ELR (cell line): Measurements from ENCODE around the gene CDKN1A.

Source experiments
- DNase-seq: peaks from one replicate; pipeline ENCODE4 v3.0.0-alpha.2; 2015; ENCODE audit warnings: low read depth

CDKN1A gene

GRCh38 chr6:36677753-36678487 lies 594 bp upstream of the CDKN1A start:
- DNase-seq: no peak

DNA sequence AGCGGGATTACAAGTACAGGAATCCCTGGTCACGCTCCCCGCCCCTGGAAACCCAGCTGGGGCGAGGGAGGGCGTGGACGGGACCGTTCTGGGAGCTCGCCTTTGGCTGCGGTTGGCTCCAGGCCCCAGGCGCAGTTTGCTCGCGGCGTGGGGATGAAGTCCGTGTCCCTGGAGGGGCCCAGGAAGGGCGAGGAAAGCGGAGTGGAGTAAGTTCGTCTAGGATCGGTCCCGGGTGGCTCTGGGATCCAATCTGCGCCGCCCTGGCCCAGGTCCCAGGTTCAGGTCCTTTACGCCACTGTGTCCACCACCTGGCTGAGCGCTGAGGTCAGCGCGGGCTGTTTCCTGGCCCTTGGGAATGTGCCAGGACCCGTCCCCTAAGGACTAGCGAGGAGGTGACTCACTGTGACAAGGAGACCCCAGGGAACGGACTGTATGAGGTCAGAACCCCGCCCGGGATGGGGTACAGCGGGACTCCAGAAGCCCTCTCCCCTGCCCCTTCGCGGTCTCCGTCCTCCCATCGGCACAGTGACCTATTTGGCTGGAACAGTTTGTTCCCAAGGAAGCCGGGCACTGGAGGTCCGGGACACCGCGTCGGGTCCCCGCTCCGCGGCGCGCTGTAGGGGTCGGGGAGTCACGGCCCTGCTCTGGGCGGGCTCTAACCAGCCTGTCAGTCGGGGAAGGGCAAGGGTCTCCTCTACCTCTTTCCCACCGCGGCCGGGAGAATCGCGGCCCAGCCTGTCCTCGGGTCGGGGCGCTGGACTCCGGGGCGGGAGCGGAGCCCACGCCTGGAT lies 724 bp downstream of the CDKN1A start:
- DNase-seq: peak; percentile 79

DNA sequence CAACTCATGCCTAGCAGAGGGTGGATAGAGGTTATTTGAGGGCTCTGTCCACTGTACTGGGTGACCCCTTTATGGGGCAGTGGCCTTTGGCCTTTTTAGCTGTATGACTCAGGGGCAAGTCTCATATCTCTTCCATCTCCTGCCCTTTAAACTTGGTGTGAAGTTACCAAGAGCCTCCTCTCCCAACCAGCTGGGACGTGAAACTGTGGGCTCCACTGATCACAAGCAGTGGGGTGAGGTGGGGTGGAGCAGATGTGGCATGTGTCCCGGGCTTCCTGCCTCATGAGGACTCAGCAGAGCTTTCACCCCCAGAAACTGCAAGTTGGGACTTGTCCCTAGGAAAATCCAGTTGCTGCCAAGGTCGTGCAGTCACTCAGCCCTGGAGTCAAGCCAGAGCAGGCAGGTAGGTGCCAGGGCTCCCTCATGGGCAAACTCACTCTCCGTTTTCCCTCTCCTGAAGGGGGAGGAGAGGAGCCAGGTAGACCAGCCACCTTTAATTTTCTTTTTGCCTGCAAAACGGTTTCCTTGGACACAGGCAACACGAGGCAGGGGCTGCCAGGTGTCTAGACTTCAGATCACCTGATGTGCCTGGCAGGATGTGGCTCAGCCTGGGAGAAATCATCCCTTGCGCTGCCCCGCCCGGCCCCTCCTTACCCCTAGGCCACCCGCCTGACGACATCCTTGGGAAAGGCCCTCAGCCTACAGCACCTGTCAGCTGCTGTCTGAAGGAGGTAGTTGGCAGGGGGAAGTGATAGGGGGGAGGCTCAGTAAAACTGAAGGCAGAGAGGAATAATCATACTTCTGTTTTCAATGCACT lies 4.0 kb downstream of the CDKN1A start:
- peak; percentile 20 for DNase-seq

DNA sequence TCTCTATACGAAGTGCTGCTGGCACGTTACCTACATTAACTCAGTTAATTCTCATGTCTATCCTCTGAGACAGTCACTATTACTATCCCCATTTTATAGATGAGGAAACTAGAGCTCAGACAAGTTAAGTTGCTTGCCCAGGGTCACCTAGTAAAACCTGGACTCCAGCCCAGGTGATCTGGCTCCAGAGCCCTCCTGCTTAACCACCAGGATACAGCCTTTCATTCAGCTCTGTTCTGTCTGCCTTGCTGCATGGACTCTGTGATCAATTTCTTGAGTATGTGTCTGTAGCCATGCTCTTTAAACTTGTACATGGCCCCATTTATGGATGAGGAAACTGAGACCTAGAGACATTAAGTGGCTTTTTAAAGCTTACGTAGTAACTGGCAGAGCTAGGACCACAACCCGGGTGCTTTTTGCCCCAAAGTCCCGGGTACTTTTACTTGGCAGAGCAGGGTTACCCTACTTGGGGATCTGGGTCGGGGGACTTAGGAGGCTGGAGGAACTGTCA lies 4.7 kb downstream of the CDKN1A start:
- no peak for DNase-seq

GRCh38 chr6:36683656-36684446 lies 5.3 kb downstream of the CDKN1A start:
- DNase-seq: no peak

DNA sequence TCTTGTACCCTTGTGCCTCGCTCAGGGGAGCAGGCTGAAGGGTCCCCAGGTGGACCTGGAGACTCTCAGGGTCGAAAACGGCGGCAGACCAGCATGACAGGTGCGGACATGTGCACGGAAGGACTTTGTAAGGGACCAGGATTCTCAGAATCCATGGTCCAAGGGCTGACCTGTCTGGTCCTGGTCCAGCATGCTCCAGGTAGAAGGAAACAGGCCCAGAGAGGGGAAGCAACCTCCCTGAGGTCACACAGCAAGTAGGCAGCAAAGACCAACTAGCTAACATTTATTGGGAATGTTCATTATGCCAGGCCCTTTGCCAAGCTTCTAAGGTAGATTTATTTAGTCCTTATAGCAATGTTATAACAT lies 5.9 kb downstream of the CDKN1A start:
- DNase-seq: no peak

DNA sequence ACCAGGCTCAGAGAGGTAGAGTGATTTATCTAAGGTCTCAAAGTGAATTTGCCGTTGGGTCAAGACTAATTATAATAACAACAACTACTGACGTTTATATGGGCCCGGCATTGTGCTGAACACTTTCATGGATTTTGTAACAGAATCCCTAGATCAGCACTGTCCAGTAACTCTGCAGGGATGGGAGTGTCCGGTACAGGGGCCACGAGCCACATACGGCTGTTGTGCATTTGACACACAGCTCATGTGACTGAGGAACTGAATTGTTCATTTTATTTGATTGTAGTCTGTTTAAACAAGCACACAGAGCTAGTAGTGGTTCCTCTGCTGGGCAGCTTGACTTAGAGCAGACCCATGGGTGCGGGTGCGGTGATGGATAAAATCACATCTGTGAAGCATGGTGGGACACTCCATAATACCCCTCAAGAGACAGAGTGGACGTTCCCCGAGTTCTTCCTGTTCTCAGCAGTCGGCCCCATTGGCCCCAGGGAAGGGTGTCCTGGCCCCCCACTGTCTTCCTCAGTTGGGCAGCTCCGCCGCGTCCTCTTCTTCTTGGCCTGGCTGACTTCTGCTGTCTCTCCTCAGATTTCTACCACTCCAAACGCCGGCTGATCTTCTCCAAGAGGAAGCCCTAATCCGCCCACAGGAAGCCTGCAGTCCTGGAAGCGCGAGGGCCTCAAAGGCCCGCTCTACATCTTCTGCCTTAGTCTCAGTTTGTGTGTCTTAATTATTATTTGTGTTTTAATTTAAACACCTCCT lies 6.8 kb downstream of the CDKN1A start:
- no peak for DNase-seq

DNA sequence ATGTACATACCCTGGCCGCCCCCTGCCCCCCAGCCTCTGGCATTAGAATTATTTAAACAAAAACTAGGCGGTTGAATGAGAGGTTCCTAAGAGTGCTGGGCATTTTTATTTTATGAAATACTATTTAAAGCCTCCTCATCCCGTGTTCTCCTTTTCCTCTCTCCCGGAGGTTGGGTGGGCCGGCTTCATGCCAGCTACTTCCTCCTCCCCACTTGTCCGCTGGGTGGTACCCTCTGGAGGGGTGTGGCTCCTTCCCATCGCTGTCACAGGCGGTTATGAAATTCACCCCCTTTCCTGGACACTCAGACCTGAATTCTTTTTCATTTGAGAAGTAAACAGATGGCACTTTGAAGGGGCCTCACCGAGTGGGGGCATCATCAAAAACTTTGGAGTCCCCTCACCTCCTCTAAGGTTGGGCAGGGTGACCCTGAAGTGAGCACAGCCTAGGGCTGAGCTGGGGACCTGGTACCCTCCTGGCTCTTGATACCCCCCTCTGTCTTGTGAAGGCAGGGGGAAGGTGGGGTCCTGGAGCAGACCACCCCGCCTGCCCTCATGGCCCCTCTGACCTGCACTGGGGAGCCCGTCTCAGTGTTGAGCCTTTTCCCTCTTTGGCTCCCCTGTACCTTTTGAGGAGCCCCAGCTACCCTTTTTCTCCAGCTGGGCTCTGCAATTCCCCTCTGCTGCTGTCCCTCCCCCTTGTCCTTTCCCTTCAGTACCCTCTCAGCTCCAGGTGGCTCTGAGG lies 7.6 kb downstream of the CDKN1A start:
- no peak for DNase-seq

DNA sequence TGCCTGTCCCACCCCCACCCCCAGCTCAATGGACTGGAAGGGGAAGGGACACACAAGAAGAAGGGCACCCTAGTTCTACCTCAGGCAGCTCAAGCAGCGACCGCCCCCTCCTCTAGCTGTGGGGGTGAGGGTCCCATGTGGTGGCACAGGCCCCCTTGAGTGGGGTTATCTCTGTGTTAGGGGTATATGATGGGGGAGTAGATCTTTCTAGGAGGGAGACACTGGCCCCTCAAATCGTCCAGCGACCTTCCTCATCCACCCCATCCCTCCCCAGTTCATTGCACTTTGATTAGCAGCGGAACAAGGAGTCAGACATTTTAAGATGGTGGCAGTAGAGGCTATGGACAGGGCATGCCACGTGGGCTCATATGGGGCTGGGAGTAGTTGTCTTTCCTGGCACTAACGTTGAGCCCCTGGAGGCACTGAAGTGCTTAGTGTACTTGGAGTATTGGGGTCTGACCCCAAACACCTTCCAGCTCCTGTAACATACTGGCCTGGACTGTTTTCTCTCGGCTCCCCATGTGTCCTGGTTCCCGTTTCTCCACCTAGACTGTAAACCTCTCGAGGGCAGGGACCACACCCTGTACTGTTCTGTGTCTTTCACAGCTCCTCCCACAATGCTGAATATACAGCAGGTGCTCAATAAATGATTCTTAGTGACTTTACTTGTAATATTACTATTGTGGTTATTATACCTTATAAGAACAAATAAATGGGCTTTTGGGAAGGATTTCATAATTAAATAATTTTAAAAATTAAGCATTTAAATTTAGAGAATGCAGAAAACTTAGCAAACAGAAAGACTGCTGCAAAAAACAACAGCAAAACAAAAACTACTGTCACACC lies 8.4 kb downstream of the CDKN1A start:
- DNase-seq: no peak

DNA sequence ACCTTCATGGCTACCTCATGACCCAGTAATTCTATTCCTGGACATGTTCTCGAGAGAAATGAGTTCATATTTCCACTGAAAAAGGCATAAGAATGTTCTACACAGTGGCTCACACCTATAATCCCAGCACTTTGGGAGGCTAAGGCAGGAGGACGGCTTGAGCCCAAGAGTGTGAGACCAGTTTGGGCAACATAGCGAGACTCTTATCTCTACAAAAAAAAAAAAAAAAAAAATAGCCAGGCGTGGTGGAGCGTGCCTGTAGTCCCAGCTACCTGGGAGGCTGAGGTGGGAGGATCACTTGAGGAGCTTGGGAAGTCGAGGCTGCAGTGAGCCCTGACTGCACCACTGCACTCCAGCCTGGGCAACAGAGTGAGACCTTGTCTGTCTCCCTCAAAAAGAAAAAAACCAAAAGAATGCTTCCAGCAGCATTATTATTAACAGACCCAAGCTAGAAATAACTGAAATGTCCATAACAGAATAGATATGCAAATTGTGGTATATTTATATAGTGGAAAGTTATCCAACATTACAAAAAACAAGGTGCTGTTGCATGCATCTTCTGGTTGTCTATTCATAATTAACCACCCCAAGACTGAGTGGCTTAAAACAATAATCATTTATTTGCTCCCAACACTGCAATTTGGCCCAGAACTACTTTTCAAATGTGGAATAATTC lies 9.7 kb downstream of the CDKN1A start:
- DNase-seq: no peak

DNA sequence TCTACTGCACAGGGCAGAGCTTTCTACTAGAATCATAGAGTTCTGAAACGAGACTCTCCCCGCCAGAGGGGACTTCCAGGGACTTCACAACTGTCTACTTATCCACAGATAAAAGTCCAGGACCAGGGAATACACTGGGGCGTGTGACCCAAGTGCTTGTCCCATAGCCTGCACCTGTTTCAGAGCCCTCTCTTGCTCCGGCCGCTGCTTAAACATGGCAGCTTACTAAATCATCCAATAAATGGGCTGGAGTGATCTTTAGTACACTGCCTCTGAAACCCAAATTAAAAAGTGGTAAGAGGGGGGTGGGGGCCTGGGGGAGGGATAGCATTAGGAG lies 10.2 kb downstream of the CDKN1A start:
- DNase-seq: no peak

DNA sequence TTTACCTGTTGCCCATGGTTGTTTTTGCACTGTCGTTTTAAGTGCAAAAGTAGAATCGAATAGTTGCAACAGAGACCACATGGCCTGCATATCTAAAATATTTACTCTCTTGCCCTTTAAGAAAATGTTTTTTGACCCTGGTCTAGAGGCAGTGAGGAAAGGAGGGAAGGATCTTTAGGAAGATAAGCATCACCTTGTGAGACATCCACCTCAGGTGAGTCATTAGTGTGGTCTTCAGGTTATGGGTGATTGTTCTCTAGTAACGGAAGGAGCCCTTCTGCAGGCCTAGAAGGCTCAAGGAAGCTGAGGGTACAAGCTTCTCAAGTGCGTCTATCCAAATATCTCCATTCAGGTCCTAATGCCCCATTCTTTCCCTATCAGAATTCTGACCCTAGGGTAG lies 12.5 kb downstream of the CDKN1A start:
- DNase-seq: no peak

DNA sequence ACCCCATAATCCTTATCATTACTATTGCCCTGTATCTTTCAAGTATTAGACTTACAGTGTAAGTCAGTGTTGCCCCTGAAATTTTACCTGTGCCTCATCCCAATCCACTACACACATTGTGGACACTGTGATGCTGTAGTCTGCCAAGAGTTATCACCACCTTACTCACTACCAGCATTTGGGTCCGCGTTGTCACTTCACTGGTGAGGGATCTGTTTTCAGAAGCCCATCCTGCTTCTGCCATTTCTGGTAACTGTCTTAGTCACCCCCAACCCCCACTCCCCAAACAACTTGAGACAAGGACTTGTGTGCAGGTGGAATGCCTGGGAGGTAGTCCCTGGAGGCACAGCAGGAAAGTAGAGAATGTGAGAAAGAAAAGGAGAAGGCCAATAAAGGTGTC lies 13.1 kb downstream of the CDKN1A start:
- DNase-seq: no peak

- no peak for DNase-seq
Measured at GRCh38 chr6:36692220-36692619, 13.7 kb downstream of the CDKN1A start.

- no peak for DNase-seq
Measured at GRCh38 chr6:36692861-36693702, 14.6 kb downstream of the CDKN1A start.

DNA sequence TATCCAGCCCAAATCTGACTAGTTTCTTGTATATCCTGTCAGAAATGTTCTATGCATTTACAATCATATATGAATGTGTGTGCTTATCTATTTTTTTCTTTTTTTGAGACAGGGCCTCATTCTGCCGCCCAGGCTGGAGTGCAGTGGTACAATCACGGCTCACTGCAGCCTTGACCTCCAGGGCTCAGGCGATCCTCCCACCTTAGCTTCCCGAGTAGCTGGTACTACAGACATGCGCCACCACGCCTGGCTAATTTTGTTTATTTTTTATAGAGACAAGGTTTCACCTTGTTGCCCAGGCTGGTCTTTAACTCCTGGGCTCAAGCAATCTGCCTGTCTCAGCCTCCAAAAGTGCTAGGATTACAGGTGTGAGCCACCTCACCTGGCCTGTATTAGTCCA lies 16.1 kb downstream of the CDKN1A start:
- no peak for DNase-seq

- DNase-seq: no peak
Measured at GRCh38 chr6:36695414-36695813, 16.9 kb downstream of the CDKN1A start.

GRCh38 chr6:36697481-36697903 lies 19.0 kb downstream of the CDKN1A start, which contains the start of gene RAB44:
RAB44 (plus strand) TSS chr6:36697826; CDS start chr6:36704236, 6,410 bp downstream.
- DNase-seq: no peak
